ENCODE results near the gene GTF2E1. TPM values are rescaled to one million over a fixed set of nuclear protein-coding genes. Genes with fewer than 3 reads are reported as not detected.

GTF2E1 gene
- polyA plus RNA-seq, 1 donor (not counting 4 experiments of a cell fraction or from before 2014, with no cell fraction given), result 14.8 TPM

DNA sequence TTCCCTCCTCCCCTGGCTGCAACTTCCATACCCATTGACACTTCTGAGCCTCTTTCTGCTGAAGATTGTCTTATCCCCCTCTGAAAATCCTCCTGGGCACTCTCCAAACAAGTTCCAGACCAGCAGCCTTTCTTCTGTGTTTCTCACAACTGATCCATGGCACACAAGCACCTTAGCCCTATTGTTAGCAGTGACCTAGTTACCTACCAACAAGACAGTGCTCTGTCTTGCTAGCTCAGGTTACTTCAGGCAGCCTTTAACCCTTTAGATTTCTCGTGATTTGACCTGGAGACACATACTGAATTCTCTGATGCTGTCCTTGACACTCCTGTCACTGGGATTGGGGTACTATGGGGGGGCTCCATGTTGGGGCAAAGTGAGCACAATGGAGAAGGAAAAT is 82.1 kb downstream of the GTF2E1 start:
- no peak for DNase-seq (ENCODE audit: low read depth, low spot score)
- no peak for FAIRE-seq
- Histone ChIP-seq H3K27ac (ENCODE audit: control insufficient read depth, insufficient read depth, low read length) (no peak overlapping the region), H3K4me3 (ENCODE audit: control insufficient read depth in 2 of 3, extremely low read depth in 1 of 3, insufficient read depth in 2 of 3, low read depth in 1 of 3, low read length in 3 of 3) (no peak overlapping the region), H3K79me2 (ENCODE audit: control insufficient read depth, insufficient read depth, low read length) (no peaks in the 10 kb centered on the region), H3K4me1 (ENCODE audit: control insufficient read depth, extremely low read depth, insufficient read depth, low read length) (no peaks in the 10 kb centered on the region), H3K9me3 (ENCODE audit: control insufficient read depth, low read depth, low read length) (no peaks in the 10 kb centered on the region), H3K36me3 (ENCODE audit: control insufficient read depth in 2 of 2, extremely low read depth in 1 of 2, insufficient read depth in 2 of 2, low read length in 2 of 2) (no peaks in the 10 kb centered on the region), H2AFZ (ENCODE audit: control insufficient read depth, low read length) (no peak overlapping the region), H3K4me2 (ENCODE audit: control insufficient read depth, extremely low read depth, insufficient read depth, low read depth, low read length) (no peak overlapping the region), H3K9me1 (ENCODE audit: control insufficient read depth, extremely low read depth, insufficient read depth, low read length) (no peaks in the 10 kb centered on the region), H4K20me1 (ENCODE audit: control insufficient read depth, extremely low read depth, insufficient read depth, low read length) (no peaks in the 10 kb centered on the region), H3K9ac (ENCODE audit: control insufficient read depth, extremely low read depth, insufficient read depth, low read length) (no peak overlapping the region), H3K27me3 (ENCODE audit: control insufficient read depth, extremely low read depth, insufficient read depth, low read length) (no peaks in the 10 kb centered on the region)
- TF ChIP-seq, protein P1, sequence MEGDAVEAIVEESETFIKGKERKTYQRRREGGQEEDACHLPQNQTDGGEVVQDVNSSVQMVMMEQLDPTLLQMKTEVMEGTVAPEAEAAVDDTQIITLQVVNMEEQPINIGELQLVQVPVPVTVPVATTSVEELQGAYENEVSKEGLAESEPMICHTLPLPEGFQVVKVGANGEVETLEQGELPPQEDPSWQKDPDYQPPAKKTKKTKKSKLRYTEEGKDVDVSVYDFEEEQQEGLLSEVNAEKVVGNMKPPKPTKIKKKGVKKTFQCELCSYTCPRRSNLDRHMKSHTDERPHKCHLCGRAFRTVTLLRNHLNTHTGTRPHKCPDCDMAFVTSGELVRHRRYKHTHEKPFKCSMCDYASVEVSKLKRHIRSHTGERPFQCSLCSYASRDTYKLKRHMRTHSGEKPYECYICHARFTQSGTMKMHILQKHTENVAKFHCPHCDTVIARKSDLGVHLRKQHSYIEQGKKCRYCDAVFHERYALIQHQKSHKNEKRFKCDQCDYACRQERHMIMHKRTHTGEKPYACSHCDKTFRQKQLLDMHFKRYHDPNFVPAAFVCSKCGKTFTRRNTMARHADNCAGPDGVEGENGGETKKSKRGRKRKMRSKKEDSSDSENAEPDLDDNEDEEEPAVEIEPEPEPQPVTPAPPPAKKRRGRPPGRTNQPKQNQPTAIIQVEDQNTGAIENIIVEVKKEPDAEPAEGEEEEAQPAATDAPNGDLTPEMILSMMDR (optimal IDR thresholded peaks at IDR 0.05 in 1 of 3, IDR thresholded peaks at IDR 0.05 in 1 of 3, conservative IDR thresholded peaks at IDR 0.05 in 1 of 3; ENCODE audit: extremely low read depth in 1 of 3, insufficient read depth in 2 of 3, low read length in 3 of 3), result no peak
- TF ChIP-seq EZH2 (IDR thresholded peaks at IDR 0.05; ENCODE audit: low read length), result no peak
- dilution Hi-C loops (cut with MboI; ENCODE audit: extremely low pct_ligation_motif_present, low sequenced_read_pairs), result no loop called here

GRCh38 chr3:120828796-120829195 is 86.3 kb downstream of the GTF2E1 start:
- DNase-seq (ENCODE audit: low read depth, low spot score) (no peak), FAIRE-seq (no peak)
- no peaks in the 10 kb centered on the region for H3K79me2 ChIP-seq (ENCODE audit: control insufficient read depth, insufficient read depth, low read length)
- no peaks in the 10 kb centered on the region for H3K9me1 ChIP-seq (ENCODE audit: control insufficient read depth, extremely low read depth, insufficient read depth, low read length)
- no peaks in the 10 kb centered on the region for H3K9me3 ChIP-seq (ENCODE audit: control insufficient read depth, low read depth, low read length)
- H4K20me1 ChIP-seq (ENCODE audit: control insufficient read depth, extremely low read depth, insufficient read depth, low read length), result no peaks in the 10 kb centered on the region
- H3K4me1 ChIP-seq (ENCODE audit: control insufficient read depth, extremely low read depth, insufficient read depth, low read length), result no peaks in the 10 kb centered on the region
- no peak overlapping the region for H2AFZ ChIP-seq (ENCODE audit: control insufficient read depth, low read length)
- H3K4me3 ChIP-seq (ENCODE audit: control insufficient read depth in 2 of 3, extremely low read depth in 1 of 3, insufficient read depth in 2 of 3, low read depth in 1 of 3, low read length in 3 of 3), result no peak overlapping the region
- H3K36me3 ChIP-seq (ENCODE audit: control insufficient read depth in 2 of 2, extremely low read depth in 1 of 2, insufficient read depth in 2 of 2, low read length in 2 of 2), result no peaks in the 10 kb centered on the region
- dilution Hi-C loops (cut with MboI; ENCODE audit: extremely low pct_ligation_motif_present, low sequenced_read_pairs), result no loop called here
- no peak overlapping the region for H3K27ac ChIP-seq (ENCODE audit: control insufficient read depth, insufficient read depth, low read length)
- H3K9ac ChIP-seq (ENCODE audit: control insufficient read depth, extremely low read depth, insufficient read depth, low read length), result no peak overlapping the region
- TF ChIP-seq, protein P1 (optimal IDR thresholded peaks at IDR 0.05 in 1 of 3, IDR thresholded peaks at IDR 0.05 in 1 of 3, conservative IDR thresholded peaks at IDR 0.05 in 1 of 3; ENCODE audit: extremely low read depth in 1 of 3, insufficient read depth in 2 of 3, low read length in 3 of 3), result no peak
- TF ChIP-seq EZH2 (IDR thresholded peaks at IDR 0.05; ENCODE audit: low read length), result no peak
- no peak overlapping the region for H3K4me2 ChIP-seq (ENCODE audit: control insufficient read depth, extremely low read depth, insufficient read depth, low read depth, low read length)
- no peaks in the 10 kb centered on the region for H3K27me3 ChIP-seq (ENCODE audit: control insufficient read depth, extremely low read depth, insufficient read depth, low read length)
